HG03342 (cell line): ENCODE results near the gene PCYOX1L.
A peak's percentile ranks its signal among the peaks of the same experiment; 100 is the strongest.

Source experiments
- ATAC-seq: cut with Tn5 transposase; IDR thresholded peaks from one replicate; pipeline ENCODE4 v1.9.1; 2021; ENCODE audit warnings: mild to moderate bottlenecking, moderate library complexity; ENCODE audit not compliant: unreplicated experiment

The PCYOX1L gene

DNA sequence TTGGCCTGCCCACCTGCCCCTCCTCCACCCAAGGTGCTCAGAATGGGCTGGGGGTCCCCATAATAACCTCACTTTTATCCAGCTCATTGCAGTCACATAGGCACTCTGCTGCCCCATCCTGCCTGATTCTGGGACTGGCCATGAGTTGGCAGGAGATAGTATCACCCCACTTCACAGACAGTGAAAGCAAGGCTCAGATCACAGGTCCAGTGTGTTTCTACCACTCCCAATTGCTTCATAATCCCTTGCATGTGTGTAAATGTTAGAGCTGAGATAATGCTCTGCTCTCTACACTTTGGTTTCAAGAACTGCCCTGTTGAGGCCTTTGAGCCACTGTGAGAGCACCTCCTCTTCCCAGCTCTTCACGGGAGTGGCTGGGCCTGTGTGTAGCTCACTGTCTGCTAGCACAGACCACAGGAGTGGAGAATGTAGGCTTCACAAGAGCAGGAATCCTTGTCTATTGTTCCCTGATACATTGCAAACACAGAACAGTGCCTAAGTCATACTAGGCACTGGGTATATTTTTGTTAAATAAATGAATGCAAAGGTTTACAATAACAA is 8.4 kb downstream of the PCYOX1L start:
- ATAC-seq: no peak

DNA sequence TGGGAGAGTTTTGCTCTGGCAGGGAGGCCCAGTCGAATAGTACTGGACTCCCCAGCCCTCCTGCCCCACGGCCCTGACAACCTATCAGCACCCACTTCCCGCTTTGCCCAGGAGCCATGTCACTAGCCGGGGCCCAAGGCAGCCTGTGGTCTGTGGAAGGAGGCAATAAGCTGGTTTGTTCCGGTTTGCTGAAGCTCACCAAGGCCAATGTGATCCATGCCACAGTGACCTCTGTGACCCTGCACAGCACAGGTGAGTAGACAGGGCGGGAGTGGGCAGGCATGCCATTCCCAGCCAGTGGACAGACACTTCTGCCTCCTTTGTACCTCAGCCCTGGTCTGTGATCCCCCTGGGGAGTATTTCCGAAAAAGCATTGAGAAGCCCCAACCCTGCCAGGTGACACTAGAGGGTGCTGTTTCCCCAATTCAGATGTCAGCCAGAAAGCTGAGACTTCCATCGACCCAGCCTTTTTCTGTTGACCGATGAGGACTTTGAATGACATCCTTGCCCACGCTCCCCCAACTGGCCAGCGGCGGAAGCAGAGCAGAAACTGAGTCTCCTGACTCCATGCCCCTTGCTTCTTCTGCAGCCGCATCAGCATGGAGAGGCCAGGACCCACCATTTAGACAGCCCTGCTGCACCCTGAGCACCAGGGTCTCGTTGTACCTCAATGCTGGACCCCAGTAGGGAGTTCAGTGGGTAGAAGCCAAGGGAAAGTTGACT is 9.6 kb downstream of the PCYOX1L start:
- ATAC-seq: peak; percentile 61

- no peak for ATAC-seq
These were observed 10.3 kb downstream of the PCYOX1L start for GRCh38 chr5:149367972-149368645.

DNA sequence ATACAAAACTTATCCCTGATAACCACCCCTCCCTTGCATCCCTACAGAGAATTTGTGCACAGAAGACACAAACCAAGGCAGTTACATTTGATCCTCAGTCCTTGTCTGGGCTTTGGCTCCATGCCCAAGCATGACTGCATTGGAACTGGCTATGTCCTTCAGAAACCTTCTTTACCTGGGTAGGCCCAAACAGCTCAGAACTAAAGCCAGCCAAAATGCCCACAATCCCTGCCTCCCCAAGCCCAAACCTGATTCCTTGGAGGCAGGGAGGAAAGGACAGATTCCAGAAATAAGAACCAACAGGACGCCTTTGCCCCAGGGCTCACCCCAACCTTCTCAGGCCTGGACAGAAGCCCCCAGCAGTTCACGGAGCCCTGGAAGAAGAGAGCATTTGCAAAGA is 13.0 kb downstream of the PCYOX1L start:
- no peak for ATAC-seq

- ATAC-seq: peak; percentile 90
These were observed 13.6 kb downstream of the PCYOX1L start for GRCh38 chr5:149371296-149371962.

DNA sequence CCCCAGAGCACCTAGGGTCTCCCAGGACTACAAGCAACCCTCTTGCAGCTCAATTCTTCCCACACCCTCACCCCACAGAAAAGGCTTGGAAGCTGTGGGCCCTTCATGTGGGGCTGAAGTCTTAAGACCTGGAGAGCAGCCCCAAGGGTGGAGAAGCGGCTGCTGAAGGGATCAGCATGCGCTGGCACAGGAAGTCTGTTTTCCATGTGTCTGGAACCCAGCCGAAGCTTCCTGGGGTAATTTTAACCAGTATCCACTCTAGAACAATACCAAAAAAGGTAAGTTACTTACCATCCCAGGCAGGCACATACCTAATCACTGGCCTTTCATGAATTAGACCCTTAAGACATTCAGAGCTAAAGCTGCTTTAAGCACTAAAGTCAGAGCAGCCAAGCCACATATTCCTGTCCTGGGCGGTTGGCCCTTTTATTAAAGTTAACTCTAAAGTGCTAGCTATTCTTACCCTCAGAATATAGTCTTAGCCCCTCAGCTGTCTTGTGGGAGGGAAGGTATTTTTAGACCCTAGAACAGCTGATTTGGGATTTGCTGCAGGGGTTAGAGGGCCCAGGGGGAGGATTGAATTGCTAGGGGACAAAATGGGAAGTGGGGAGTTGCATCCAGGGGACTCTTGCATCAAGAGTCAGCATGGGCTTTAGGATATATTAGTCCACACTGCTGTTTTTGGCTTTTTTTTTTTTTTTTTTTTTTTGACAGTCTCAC is 14.4 kb downstream of the PCYOX1L start:
- no peak for ATAC-seq

DNA sequence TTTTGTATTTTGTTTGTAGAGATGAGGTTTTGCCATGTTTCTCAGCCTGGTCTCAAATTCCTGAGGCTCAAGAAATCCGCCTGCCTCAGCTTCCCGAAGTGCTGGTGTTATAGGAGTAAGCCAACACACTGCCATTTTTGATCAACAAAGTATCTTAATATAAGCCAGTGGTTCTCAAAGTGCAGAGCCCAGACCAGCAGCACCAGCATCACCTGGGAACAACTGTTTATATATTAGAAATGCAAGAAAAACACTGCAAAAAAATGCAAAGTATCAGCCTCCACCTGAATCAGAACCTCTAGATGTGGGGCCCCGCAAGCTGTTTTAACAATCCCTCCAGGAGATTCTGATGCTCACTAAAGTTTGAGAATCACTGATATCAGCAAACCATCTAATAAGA is 15.1 kb downstream of the PCYOX1L start:
- ATAC-seq: no peak

DNA sequence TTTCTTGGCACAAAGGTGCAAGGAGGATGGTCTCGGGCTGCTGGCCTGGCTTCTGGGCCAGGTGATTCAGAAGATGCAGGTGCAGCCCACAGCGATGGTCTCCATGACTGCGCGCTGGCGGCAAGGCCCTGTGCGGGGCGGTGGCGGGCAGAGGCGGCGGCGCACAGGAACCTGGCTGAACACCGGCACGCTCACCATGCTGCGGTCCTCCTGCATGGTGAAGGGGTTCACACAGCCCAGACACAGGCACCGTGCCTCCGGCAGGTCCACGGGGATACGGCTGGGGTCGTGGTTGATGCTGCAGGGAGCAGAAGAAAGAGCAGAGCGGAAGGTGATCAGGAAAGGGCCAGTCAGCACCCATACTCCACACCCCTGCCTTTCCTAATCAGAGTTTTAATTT is 16.5 kb downstream of the PCYOX1L start:
- no peak for ATAC-seq

- ATAC-seq: no peak
These were observed 17.0 kb downstream of the PCYOX1L start for GRCh38 chr5:149374801-149375200.

DNA sequence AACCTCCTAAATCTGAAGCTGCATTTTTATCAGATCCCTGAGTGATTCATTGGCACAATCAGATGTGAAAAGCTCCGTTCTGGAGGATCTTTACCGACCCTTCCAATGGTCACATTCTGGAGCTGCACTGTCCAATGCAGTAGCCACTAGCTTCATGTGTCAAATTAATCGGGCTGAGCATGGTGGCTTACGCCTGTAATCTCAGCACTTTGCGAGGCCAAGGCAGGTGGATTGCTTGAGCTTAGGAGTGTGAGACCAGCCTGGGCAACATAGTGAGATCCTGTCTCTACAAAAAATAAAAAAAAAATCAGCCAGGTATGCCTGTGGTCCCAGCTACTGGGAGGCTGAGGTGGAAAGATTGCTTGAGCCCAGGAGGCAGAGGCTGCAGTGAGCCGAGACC is 17.6 kb downstream of the PCYOX1L start:
- ATAC-seq: no peak

GRCh38 chr5:149376104-149376503 is 18.3 kb downstream of the PCYOX1L start:
- ATAC-seq: no peak

DNA sequence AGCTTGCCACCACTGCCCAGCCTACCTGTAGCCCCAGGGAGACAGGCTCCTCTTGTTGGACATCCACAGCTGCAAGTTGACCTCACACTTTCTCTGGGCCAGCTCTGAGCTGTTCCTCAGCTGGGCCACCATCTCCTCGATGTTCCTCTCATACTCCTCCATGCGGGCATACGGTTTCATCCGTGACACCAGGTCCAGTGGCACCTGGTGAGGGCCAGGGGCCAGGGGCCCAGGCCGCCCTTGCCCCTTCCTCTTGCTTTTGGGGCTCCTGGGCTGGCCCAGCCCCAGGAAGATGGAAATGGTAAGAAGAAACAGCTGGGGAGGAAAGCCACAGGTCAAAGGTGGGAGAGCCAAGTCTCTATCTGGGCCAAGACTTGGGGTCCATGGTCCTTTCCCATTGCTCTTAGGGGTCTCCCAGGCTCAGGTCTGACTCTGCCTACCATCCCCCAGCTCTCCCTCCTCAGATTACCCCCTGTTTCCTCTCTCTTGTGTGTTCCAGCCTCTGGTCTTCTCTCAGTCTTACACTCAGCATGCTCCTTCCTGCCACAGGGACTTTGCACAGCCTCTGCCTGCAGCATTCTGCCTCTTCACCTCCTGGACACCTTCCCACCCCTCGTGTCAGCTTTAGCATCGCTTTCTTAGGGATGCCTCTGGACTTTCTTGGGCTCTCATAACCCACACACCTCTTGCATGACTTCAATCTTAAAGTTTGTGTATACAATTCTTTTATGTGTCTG is 19.0 kb downstream of the PCYOX1L start:
- ATAC-seq: no peak

GRCh38 chr5:149378241-149378820 is 20.5 kb downstream of the PCYOX1L start:
- no peak for ATAC-seq

DNA sequence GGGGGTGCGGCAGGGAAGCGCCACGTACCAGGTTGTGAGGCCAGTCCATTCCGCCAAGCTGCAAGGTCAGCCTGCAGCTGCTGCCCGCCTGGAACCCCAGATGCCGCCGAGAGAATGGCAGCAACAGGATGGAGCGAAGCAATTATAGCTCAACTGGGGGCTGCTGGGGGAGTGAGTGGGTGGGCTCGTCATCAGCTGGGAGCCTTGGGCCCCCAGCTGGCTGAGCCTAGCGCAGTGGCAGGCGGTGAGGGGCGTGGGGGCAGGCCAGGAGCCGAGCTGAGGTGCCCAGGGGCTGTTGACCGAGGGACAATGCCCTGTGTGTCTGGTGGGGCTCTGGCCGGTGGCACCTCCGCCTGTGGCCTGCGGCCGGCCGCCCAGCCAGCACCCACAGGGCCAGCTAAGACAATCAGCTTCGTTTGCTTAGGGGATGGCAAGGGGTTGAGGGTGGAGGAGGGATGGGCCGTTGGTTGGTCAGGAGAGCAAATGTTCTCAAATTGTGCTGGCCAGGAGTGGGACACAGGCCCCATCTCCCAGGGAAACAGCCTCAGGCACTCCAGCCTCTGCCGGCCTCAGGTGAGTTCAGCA is 21.4 kb downstream of the PCYOX1L start, which contains the start of gene IL17B:
TSS of gene IL17B (minus strand) at position 116 of the 585 bp plus-strand sequence. CDS start at position 49, 67 bp downstream.
- ATAC-seq: no peak

- ATAC-seq: no peak
These were observed 22.1 kb downstream of the PCYOX1L start for GRCh38 chr5:149379818-149380374.

DNA sequence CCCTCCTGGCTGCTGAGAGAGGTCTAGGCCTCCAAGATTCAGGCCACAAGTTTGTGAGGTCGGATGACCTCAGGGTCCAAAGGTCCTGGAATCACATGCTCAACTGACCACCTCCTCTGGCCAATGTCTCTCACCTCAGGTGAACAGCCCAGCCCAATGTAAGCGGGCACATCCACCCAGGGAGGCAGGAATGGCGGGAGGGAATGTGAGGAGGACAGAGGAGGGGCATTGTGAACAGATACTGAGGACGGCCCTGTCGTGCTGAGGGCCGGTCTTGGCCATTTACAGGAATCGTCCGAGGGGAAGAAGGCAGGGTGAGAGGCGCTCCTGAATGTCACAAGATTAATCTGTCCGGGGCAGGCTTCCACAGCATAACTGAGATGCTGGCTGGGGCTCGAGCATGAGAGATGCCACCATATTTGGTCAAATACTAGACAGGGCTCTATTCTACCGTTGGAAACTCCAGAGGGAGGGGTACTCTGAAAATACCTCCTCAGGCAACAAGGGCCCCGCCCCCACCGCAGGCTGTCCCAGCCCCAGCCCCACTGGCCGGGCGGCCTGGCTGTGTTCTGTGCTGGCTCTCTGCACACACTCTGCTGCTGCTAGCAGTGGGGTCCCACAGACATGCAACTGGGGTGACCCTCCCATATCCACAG is 22.7 kb downstream of the PCYOX1L start:
- ATAC-seq: no peak

GRCh38 chr5:149381261-149381985 is 23.6 kb downstream of the PCYOX1L start:
- ATAC-seq: no peak

- peak; percentile 81 for ATAC-seq
These were observed 24.1 kb downstream of the PCYOX1L start for GRCh38 chr5:149381986-149382338.
